A549 treated with RU486 at 1 μM for 4 hours (cell line): ENCODE data around the gene SYT2. TPM values are rescaled to one million over a fixed set of nuclear protein-coding genes. Genes with fewer than 3 reads are reported as not detected.

ENCODE experiments used
- total RNA-seq: library from RNA; stranded (reverse); fragments of 200-300 nt; extraction: Qiagen RNA extraction; gene quantifications from 5 replicates; pipeline ENCODE4 v1.2.3, GENCODE V29; 2022; ENCODE audit warnings: low read depth

The SYT2 gene
- 0.02 to 0.03 TPM (median 0.02 TPM) in 3 of 5 replicates, not detected in the others for total RNA-seq

GRCh38 chr1:202710070-202711045 lies at the start of gene SYT2:
Gene SYT2, minus strand, starts transcription at chr1:202710454. Its CDS starts 104,682 bp downstream, at chr1:202605772.

Other genes starting within 250 kb of the SYT2 start
- gene KDM5B, start 98.0 kb upstream of the SYT2 start, total RNA-seq = 13.1 to 17.1 TPM (median 16.3 TPM) in 5 replicates
- 2.8 to 4.5 TPM (median 3.1 TPM) in 5 replicates for gene PCAT6, start 100.5 kb upstream of the SYT2 start, total RNA-seq
- gene RABIF, start 178.7 kb upstream of the SYT2 start, total RNA-seq = 14.0 to 14.8 TPM (median 14.2 TPM) in 5 replicates
- gene KLHL12, start 216.8 kb upstream of the SYT2 start, total RNA-seq = 15.3 to 18.4 TPM (median 16.7 TPM) in 5 replicates
- gene ADIPOR1, start 247.9 kb upstream of the SYT2 start, total RNA-seq = 59.5 to 67.0 TPM (median 64.1 TPM) in 5 replicates